IPS-18c (cell line): ENCODE results near the gene FAM131A.
A peak's percentile ranks its signal among the peaks of the same experiment; 100 is the strongest.

Experiments used
- H3K4me3 ChIP-seq: 2 replicates; pipeline ENCODE4 v1.7.0; 2013; ENCODE audit warnings: low read depth, mild to moderate bottlenecking, low read length, moderate library complexity; ENCODE audit not compliant: insufficient read depth
- H3K9me3 ChIP-seq: one replicate; pipeline ENCODE4 v1.6.1; 2013; ENCODE audit warnings: mild to moderate bottlenecking, low read length, moderate library complexity; ENCODE audit not compliant: control insufficient read depth, insufficient read depth

Gene FAM131A

GRCh38 chr3:184314700-184315542, 22.5 kb upstream of the FAM131A start:
- H3K9me3 ChIP-seq, result no peaks in the 10 kb centered on the region
- H3K4me3 ChIP-seq, result peak overlapping the region; percentile 84

GRCh38 chr3:184315543-184315867, 21.9 kb upstream of the FAM131A start:
- H3K4me3 ChIP-seq, result peak overlapping the region; percentile 84
- no peaks in the 10 kb centered on the region for H3K9me3 ChIP-seq

GRCh38 chr3:184315871-184316661, 21.3 kb upstream of the FAM131A start:
- H3K4me3 ChIP-seq, result peak overlapping the region; percentile 84
- no peaks in the 10 kb centered on the region for H3K9me3 ChIP-seq

GRCh38 chr3:184316792-184317191, 20.6 kb upstream of the FAM131A start:
- no peaks in the 10 kb centered on the region for H3K9me3 ChIP-seq
- H3K4me3 ChIP-seq, result peak overlapping the region; percentile 84; the same call in 1 of the 2 replicates

- Histone ChIP-seq H3K4me3 (peak overlapping the region; percentile 2; the same call in 1 of the 2 replicates), H3K9me3 (no peaks in the 10 kb centered on the region)
Observed at GRCh38 chr3:184317201-184317600, 20.2 kb upstream of the FAM131A start.

GRCh38 chr3:184320104-184320445, 17.3 kb upstream of the FAM131A start:
- Histone ChIP-seq H3K9me3 (no peaks in the 10 kb centered on the region), H3K4me3 (no peak overlapping the region)

- Histone ChIP-seq H3K4me3 (no peak overlapping the region), H3K9me3 (no peaks in the 10 kb centered on the region)
Observed at GRCh38 chr3:184321666-184322065, 15.7 kb upstream of the FAM131A start.

GRCh38 chr3:184322731-184323487, 14.5 kb upstream of the FAM131A start:
- Histone ChIP-seq H3K4me3 (no peak overlapping the region), H3K9me3 (no peaks in the 10 kb centered on the region)

- no peaks in the 10 kb centered on the region for H3K9me3 ChIP-seq
- H3K4me3 ChIP-seq, result no peak overlapping the region
Observed at GRCh38 chr3:184323696-184324095, 13.7 kb upstream of the FAM131A start.

GRCh38 chr3:184325269-184325668, 12.1 kb upstream of the FAM131A start:
- Histone ChIP-seq H3K9me3 (no peaks in the 10 kb centered on the region), H3K4me3 (no peak overlapping the region)

- H3K4me3 ChIP-seq, result no peak overlapping the region
- no peaks in the 10 kb centered on the region for H3K9me3 ChIP-seq
Observed at GRCh38 chr3:184325715-184326369, 11.6 kb upstream of the FAM131A start.

- H3K9me3 ChIP-seq, result no peaks in the 10 kb centered on the region
- no peak overlapping the region for H3K4me3 ChIP-seq
Observed at GRCh38 chr3:184327171-184327570, 10.2 kb upstream of the FAM131A start.

GRCh38 chr3:184328516-184328915, 8.9 kb upstream of the FAM131A start:
- H3K9me3 ChIP-seq, result no peaks in the 10 kb centered on the region
- H3K4me3 ChIP-seq, result no peak overlapping the region

GRCh38 chr3:184332370-184333090, 4.9 kb upstream of the FAM131A start:
- Histone ChIP-seq H3K9me3 (no peaks in the 10 kb centered on the region), H3K4me3 (no peak overlapping the region)

- Histone ChIP-seq H3K9me3 (no peaks in the 10 kb centered on the region), H3K4me3 (no peak overlapping the region)
Observed at GRCh38 chr3:184333190-184333589, 4.2 kb upstream of the FAM131A start.

GRCh38 chr3:184333700-184334099, 3.7 kb upstream of the FAM131A start:
- Histone ChIP-seq H3K4me3 (no peak overlapping the region), H3K9me3 (no peaks in the 10 kb centered on the region)
